ENCODE results near the gene CNTNAP5.

Gene CNTNAP5

GRCh38 chr2:124692707-124693106 lies 667.6 kb downstream of the CNTNAP5 start:
- DNase-seq (ENCODE audit: low read depth in 2 of 2): no peak

GRCh38 chr2:124693156-124693555 lies 668.1 kb downstream of the CNTNAP5 start:
- no peak for DNase-seq (ENCODE audit: low read depth in 2 of 2)

GRCh38 chr2:124698979-124699565 lies 674.0 kb downstream of the CNTNAP5 start:
- DNase-seq (ENCODE audit: low read depth in 2 of 2): no peak

- DNase-seq (ENCODE audit: low read depth in 2 of 2): no peak
Observed at GRCh38 chr2:124702777-124703176, 677.7 kb downstream of the CNTNAP5 start.

GRCh38 chr2:124704071-124704925 lies 679.2 kb downstream of the CNTNAP5 start:
- DNase-seq (ENCODE audit: low read depth in 2 of 2): no peak

GRCh38 chr2:124708661-124709060 lies 683.6 kb downstream of the CNTNAP5 start:
- DNase-seq (ENCODE audit: low read depth in 2 of 2): no peak

- no peak for DNase-seq (ENCODE audit: low read depth in 2 of 2)
Observed at GRCh38 chr2:124713969-124714368, 688.9 kb downstream of the CNTNAP5 start.

- no peak for DNase-seq (ENCODE audit: low read depth in 2 of 2)
Observed at GRCh38 chr2:124725187-124725586, 700.1 kb downstream of the CNTNAP5 start.

GRCh38 chr2:124740636-124741035 lies 715.5 kb downstream of the CNTNAP5 start:
- DNase-seq (ENCODE audit: low read depth in 2 of 2): no peak

GRCh38 chr2:124753842-124754241 lies 728.8 kb downstream of the CNTNAP5 start:
- DNase-seq (ENCODE audit: low read depth in 2 of 2): no peak

- no peak for DNase-seq (ENCODE audit: low read depth in 2 of 2)
Observed at GRCh38 chr2:124755386-124755785, 730.3 kb downstream of the CNTNAP5 start.

- DNase-seq (ENCODE audit: low read depth in 2 of 2): no peak
Observed at GRCh38 chr2:124756048-124756447, 731.0 kb downstream of the CNTNAP5 start.

- no peak for DNase-seq (ENCODE audit: low read depth in 2 of 2)
Observed at GRCh38 chr2:124762388-124762787, 737.3 kb downstream of the CNTNAP5 start.

GRCh38 chr2:124763611-124764010 lies 738.5 kb downstream of the CNTNAP5 start:
- DNase-seq (ENCODE audit: low read depth in 2 of 2): no peak

- DNase-seq (ENCODE audit: low read depth in 2 of 2): no peak
Observed at GRCh38 chr2:124774781-124775180, 749.7 kb downstream of the CNTNAP5 start.

- DNase-seq (ENCODE audit: low read depth in 2 of 2): no peak
Observed at GRCh38 chr2:124776332-124776731, 751.2 kb downstream of the CNTNAP5 start.

- no peak for DNase-seq (ENCODE audit: low read depth in 2 of 2)
Observed at GRCh38 chr2:124778076-124778475, 753.0 kb downstream of the CNTNAP5 start.

- no peak for DNase-seq (ENCODE audit: low read depth in 2 of 2)
Observed at GRCh38 chr2:124796647-124797046, 771.6 kb downstream of the CNTNAP5 start.

- no peak for DNase-seq (ENCODE audit: low read depth in 2 of 2)
Observed at GRCh38 chr2:124797049-124797448, 772.0 kb downstream of the CNTNAP5 start.

GRCh38 chr2:124798551-124798950 lies 773.5 kb downstream of the CNTNAP5 start:
- no peak for DNase-seq (ENCODE audit: low read depth in 2 of 2)

- no peak for DNase-seq (ENCODE audit: low read depth in 2 of 2)
Observed at GRCh38 chr2:124804014-124804940, 779.2 kb downstream of the CNTNAP5 start.

- DNase-seq (ENCODE audit: low read depth in 2 of 2): no peak
Observed at GRCh38 chr2:124805060-124805459, 780.0 kb downstream of the CNTNAP5 start.

All from stimulated activated CD8-positive, alpha-beta memory T cell treated with anti-CD3 and anti-CD28 coated beads, Interleukin-15, amount 100 ng/mL, for 4 hours (primary cell).